ENCODE measurements around the gene COL17A1.

Gene COL17A1

GRCh38 chr10:104099269-104099668, 13.6 kb upstream of the COL17A1 start:
- peaks cover 3 to 7% of the 10 kb centered on the region in 2 donors for H3K9me3 ChIP-seq (replicated peaks in 1 of 2; ENCODE audit: control insufficient read depth in 2 of 2, insufficient read depth in 1 of 2, low read depth in 1 of 2, low read length in 2 of 2)
- no peak overlapping the region for H3K14ac ChIP-seq (ENCODE audit: low read length)
- H2BK120ac ChIP-seq (ENCODE audit: low read depth, low read length) = no peak overlapping the region
- H3K9ac ChIP-seq (ENCODE audit: low read depth, low read length, poor library complexity) = no peak overlapping the region
- no peak overlapping the region for H3K18ac ChIP-seq (ENCODE audit: low read length)
- no peak overlapping the region for H3K23ac ChIP-seq (ENCODE audit: low read depth, low read length, poor library complexity)
- H3K27ac ChIP-seq (replicated peaks; ENCODE audit: low read length) = no peak overlapping the region
- no peak overlapping the region for H3K4ac ChIP-seq (ENCODE audit: low read length)
- no peak overlapping the region for H2AK5ac ChIP-seq (ENCODE audit: low read depth, low read length)
- DNase-seq (ENCODE audit: low spot score) = no peak
- no peak overlapping the region for H2BK15ac ChIP-seq (ENCODE audit: low read length)
- H2BK12ac ChIP-seq (ENCODE audit: low read length) = no peak overlapping the region
- peaks cover 0 to 14% (median 0%) of the 10 kb centered on the region in 3 experiments for H3K27me3 ChIP-seq (ENCODE audit: control insufficient read depth in 3 of 3, insufficient read depth in 3 of 3, low read depth in 1 of 3, low read length in 3 of 3)
- H2AFZ ChIP-seq (ENCODE audit: low read length) = no peak overlapping the region
- no peak overlapping the region for H3K4me3 ChIP-seq (ENCODE audit: low read length in 2 of 2)
- H3K4me2 ChIP-seq (ENCODE audit: insufficient read depth, low read length, poor library complexity, severe bottlenecking) = no peak overlapping the region
- H3K79me1 ChIP-seq (ENCODE audit: low read depth, low read length) = no peaks in the 10 kb centered on the region
- no peaks in the 10 kb centered on the region for H3K4me1 ChIP-seq (ENCODE audit: control insufficient read depth in 2 of 2, insufficient read depth in 1 of 2, low read depth in 1 of 2, low read length in 2 of 2)
- no CpG with 5 or more reads among the region's 3 CpGs for WGBS, 2 donors (ENCODE audit: extremely low coverage in 2 of 2, insufficient read length in 2 of 2, insufficient replicate concordance in 1 of 2)
- H4K8ac ChIP-seq (ENCODE audit: low read depth, low read length) = no peak overlapping the region
- H2BK5ac ChIP-seq (ENCODE audit: low read length) = no peak overlapping the region
- H4K91ac ChIP-seq (ENCODE audit: low read depth, low read length, poor library complexity) = no peak overlapping the region
- H3K36me3 ChIP-seq (replicated peaks in 1 of 2; ENCODE audit: control insufficient read depth in 2 of 2, insufficient read depth in 2 of 2, low read length in 2 of 2) = no peaks in the 10 kb centered on the region

GRCh38 chr10:104098358-104098925, 12.8 kb upstream of the COL17A1 start:
- no peak overlapping the region for H2AFZ ChIP-seq (ENCODE audit: low read length)
- no peak overlapping the region for H2BK15ac ChIP-seq (ENCODE audit: low read length)
- WGBS, 2 donors (ENCODE audit: extremely low coverage in 2 of 2, insufficient read length in 2 of 2, insufficient replicate concordance in 1 of 2) = no CpG with 5 or more reads among the region's 4 CpGs
- no peak overlapping the region for H3K27ac ChIP-seq (replicated peaks; ENCODE audit: low read length)
- H3K36me3 ChIP-seq (replicated peaks in 1 of 2; ENCODE audit: control insufficient read depth in 2 of 2, insufficient read depth in 2 of 2, low read length in 2 of 2) = no peaks in the 10 kb centered on the region
- no peak overlapping the region for H3K4me2 ChIP-seq (ENCODE audit: insufficient read depth, low read length, poor library complexity, severe bottlenecking)
- H3K27me3 ChIP-seq (ENCODE audit: control insufficient read depth in 3 of 3, insufficient read depth in 3 of 3, low read depth in 1 of 3, low read length in 3 of 3) = peaks cover 0 to 14% (median 0%) of the 10 kb centered on the region in 3 experiments
- peaks cover 3 to 7% of the 10 kb centered on the region in 2 donors for H3K9me3 ChIP-seq (replicated peaks in 1 of 2; ENCODE audit: control insufficient read depth in 2 of 2, insufficient read depth in 1 of 2, low read depth in 1 of 2, low read length in 2 of 2)
- no peak overlapping the region for H4K91ac ChIP-seq (ENCODE audit: low read depth, low read length, poor library complexity)
- H3K14ac ChIP-seq (ENCODE audit: low read length) = no peak overlapping the region
- H3K4me3 ChIP-seq (ENCODE audit: low read length in 2 of 2) = no peak overlapping the region
- no peak overlapping the region for H2BK5ac ChIP-seq (ENCODE audit: low read length)
- H2BK12ac ChIP-seq (ENCODE audit: low read length) = no peak overlapping the region
- no peak overlapping the region for H3K23ac ChIP-seq (ENCODE audit: low read depth, low read length, poor library complexity)
- H3K9ac ChIP-seq (ENCODE audit: low read depth, low read length, poor library complexity) = no peak overlapping the region
- no peaks in the 10 kb centered on the region for H3K79me1 ChIP-seq (ENCODE audit: low read depth, low read length)
- H2BK120ac ChIP-seq (ENCODE audit: low read depth, low read length) = no peak overlapping the region
- no peak overlapping the region for H3K4ac ChIP-seq (ENCODE audit: low read length)
- H4K8ac ChIP-seq (ENCODE audit: low read depth, low read length) = no peak overlapping the region
- no peak overlapping the region for H3K18ac ChIP-seq (ENCODE audit: low read length)
- no peak overlapping the region for H2AK5ac ChIP-seq (ENCODE audit: low read depth, low read length)
- no peaks in the 10 kb centered on the region for H3K4me1 ChIP-seq (ENCODE audit: control insufficient read depth in 2 of 2, insufficient read depth in 1 of 2, low read depth in 1 of 2, low read length in 2 of 2)
- DNase-seq (ENCODE audit: low spot score) = no peak

GRCh38 chr10:104096692-104097091, 11.0 kb upstream of the COL17A1 start:
- Histone ChIP-seq H4K8ac (ENCODE audit: low read depth, low read length) (no peak overlapping the region), H3K4ac (ENCODE audit: low read length) (no peak overlapping the region), H2AFZ (ENCODE audit: low read length) (no peak overlapping the region), H3K4me2 (ENCODE audit: insufficient read depth, low read length, poor library complexity, severe bottlenecking) (no peak overlapping the region), H3K18ac (ENCODE audit: low read length) (no peak overlapping the region), H3K27me3 (ENCODE audit: control insufficient read depth in 3 of 3, insufficient read depth in 3 of 3, low read depth in 1 of 3, low read length in 3 of 3) (peaks cover 0 to 4% (median 0%) of the 10 kb centered on the region in 3 experiments), H2BK120ac (ENCODE audit: low read depth, low read length) (no peak overlapping the region), H2BK15ac (ENCODE audit: low read length) (no peak overlapping the region), H2BK5ac (ENCODE audit: low read length) (no peak overlapping the region), H2BK12ac (ENCODE audit: low read length) (no peak overlapping the region), H3K9me3 (replicated peaks in 1 of 2; ENCODE audit: control insufficient read depth in 2 of 2, insufficient read depth in 1 of 2, low read depth in 1 of 2, low read length in 2 of 2) (peaks cover 3 to 7% of the 10 kb centered on the region in 2 donors), H3K4me3 (ENCODE audit: low read length in 2 of 2) (no peak overlapping the region), H3K36me3 (replicated peaks in 1 of 2; ENCODE audit: control insufficient read depth in 2 of 2, insufficient read depth in 2 of 2, low read length in 2 of 2) (no peaks in the 10 kb centered on the region), H3K4me1 (ENCODE audit: control insufficient read depth in 2 of 2, insufficient read depth in 1 of 2, low read depth in 1 of 2, low read length in 2 of 2) (no peaks in the 10 kb centered on the region), H3K14ac (ENCODE audit: low read length) (no peak overlapping the region), H3K9ac (ENCODE audit: low read depth, low read length, poor library complexity) (no peak overlapping the region), H3K23ac (ENCODE audit: low read depth, low read length, poor library complexity) (no peak overlapping the region), H3K27ac (replicated peaks; ENCODE audit: low read length) (no peak overlapping the region), H2AK5ac (ENCODE audit: low read depth, low read length) (no peak overlapping the region), H3K79me1 (ENCODE audit: low read depth, low read length) (no peaks in the 10 kb centered on the region), H4K91ac (ENCODE audit: low read depth, low read length, poor library complexity) (no peak overlapping the region)
- no peak for DNase-seq (ENCODE audit: low spot score)
- WGBS, 2 donors (ENCODE audit: extremely low coverage in 2 of 2, insufficient read length in 2 of 2, insufficient replicate concordance in 1 of 2) = no CpG with 5 or more reads among the region's 2 CpGs

- H3K23ac ChIP-seq (ENCODE audit: low read depth, low read length, poor library complexity) = no peak overlapping the region
- H3K79me1 ChIP-seq (ENCODE audit: low read depth, low read length) = no peaks in the 10 kb centered on the region
- H2BK12ac ChIP-seq (ENCODE audit: low read length) = no peak overlapping the region
- no peak overlapping the region for H3K18ac ChIP-seq (ENCODE audit: low read length)
- no peak overlapping the region for H4K91ac ChIP-seq (ENCODE audit: low read depth, low read length, poor library complexity)
- H2BK5ac ChIP-seq (ENCODE audit: low read length) = no peak overlapping the region
- peaks cover 0 to 15% of the 10 kb centered on the region in 2 donors for H3K4me1 ChIP-seq (ENCODE audit: control insufficient read depth in 2 of 2, insufficient read depth in 1 of 2, low read depth in 1 of 2, low read length in 2 of 2)
- H3K4me3 ChIP-seq (ENCODE audit: low read length in 2 of 2) = no peak overlapping the region
- no peaks in the 10 kb centered on the region for H3K36me3 ChIP-seq (replicated peaks in 1 of 2; ENCODE audit: control insufficient read depth in 2 of 2, insufficient read depth in 2 of 2, low read length in 2 of 2)
- no peak overlapping the region for H3K4ac ChIP-seq (ENCODE audit: low read length)
- no peak overlapping the region for H2AFZ ChIP-seq (ENCODE audit: low read length)
- H3K9ac ChIP-seq (ENCODE audit: low read depth, low read length, poor library complexity) = no peak overlapping the region
- no peak for DNase-seq (ENCODE audit: low spot score)
- H3K4me2 ChIP-seq (ENCODE audit: insufficient read depth, low read length, poor library complexity, severe bottlenecking) = no peak overlapping the region
- peaks cover 3 to 7% of the 10 kb centered on the region in 2 donors for H3K9me3 ChIP-seq (replicated peaks in 1 of 2; ENCODE audit: control insufficient read depth in 2 of 2, insufficient read depth in 1 of 2, low read depth in 1 of 2, low read length in 2 of 2)
- H2BK120ac ChIP-seq (ENCODE audit: low read depth, low read length) = no peak overlapping the region
- H3K27me3 ChIP-seq (ENCODE audit: control insufficient read depth in 3 of 3, insufficient read depth in 3 of 3, low read depth in 1 of 3, low read length in 3 of 3) = no peaks in the 10 kb centered on the region
- no peak overlapping the region for H2BK15ac ChIP-seq (ENCODE audit: low read length)
- H3K27ac ChIP-seq (replicated peaks; ENCODE audit: low read length) = no peak overlapping the region
- no peak overlapping the region for H4K8ac ChIP-seq (ENCODE audit: low read depth, low read length)
- H2AK5ac ChIP-seq (ENCODE audit: low read depth, low read length) = no peak overlapping the region
- H3K14ac ChIP-seq (ENCODE audit: low read length) = no peak overlapping the region
Observed at GRCh38 chr10:104092749-104093148, 7.1 kb upstream of the COL17A1 start.

Data from neuronal stem cell (in vitro differentiated cells).